ENCODE results near the gene ZNF625.

DNA sequence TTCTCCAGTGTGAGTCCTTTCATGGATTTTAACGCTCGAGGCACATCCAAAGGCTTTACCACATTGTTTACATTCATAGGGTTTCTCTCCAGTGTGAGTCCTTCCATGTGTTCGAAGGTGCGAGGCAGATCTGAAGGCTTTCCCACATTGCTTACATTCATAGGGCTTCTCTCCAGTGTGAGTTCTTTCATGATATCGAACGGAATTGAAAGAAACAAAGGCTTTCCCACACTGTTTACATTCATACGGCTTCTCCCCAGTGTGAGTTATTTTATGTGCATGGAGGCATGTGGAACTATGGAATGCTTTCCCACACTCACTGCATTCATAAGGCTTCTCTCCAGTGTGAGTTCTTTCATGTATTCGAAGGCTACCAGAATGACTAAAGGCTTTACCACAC lies 11.2 kb downstream of the ZNF625 start:
- no peak for TF ChIP-seq POLR2A (IDR thresholded peaks at IDR 0.05)
- TF ChIP-seq, protein P1, sequence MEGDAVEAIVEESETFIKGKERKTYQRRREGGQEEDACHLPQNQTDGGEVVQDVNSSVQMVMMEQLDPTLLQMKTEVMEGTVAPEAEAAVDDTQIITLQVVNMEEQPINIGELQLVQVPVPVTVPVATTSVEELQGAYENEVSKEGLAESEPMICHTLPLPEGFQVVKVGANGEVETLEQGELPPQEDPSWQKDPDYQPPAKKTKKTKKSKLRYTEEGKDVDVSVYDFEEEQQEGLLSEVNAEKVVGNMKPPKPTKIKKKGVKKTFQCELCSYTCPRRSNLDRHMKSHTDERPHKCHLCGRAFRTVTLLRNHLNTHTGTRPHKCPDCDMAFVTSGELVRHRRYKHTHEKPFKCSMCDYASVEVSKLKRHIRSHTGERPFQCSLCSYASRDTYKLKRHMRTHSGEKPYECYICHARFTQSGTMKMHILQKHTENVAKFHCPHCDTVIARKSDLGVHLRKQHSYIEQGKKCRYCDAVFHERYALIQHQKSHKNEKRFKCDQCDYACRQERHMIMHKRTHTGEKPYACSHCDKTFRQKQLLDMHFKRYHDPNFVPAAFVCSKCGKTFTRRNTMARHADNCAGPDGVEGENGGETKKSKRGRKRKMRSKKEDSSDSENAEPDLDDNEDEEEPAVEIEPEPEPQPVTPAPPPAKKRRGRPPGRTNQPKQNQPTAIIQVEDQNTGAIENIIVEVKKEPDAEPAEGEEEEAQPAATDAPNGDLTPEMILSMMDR (IDR thresholded peaks at IDR 0.05), result no peak

All from transverse colon (tissue), 3 donors.